GM23248 (cell line): ENCODE measurements around the gene CATSPERE.

Source experiments
- EZH2 ChIP-seq: fragments of 200-600 bp; sonication (generic); IDR thresholded peaks from 2 replicates; pipeline ENCODE4 v1.6.1; 2018; ENCODE audit warnings: antibody characterized with exemption, mild to moderate bottlenecking; ENCODE audit not compliant: insufficient read depth, poor library complexity, severe bottlenecking
- EZH2phosphoT487 ChIP-seq: fragments of 200-600 bp; sonication (generic); IDR thresholded peaks from 2 replicates; pipeline ENCODE4 v1.6.1; 2018; ENCODE audit warnings: antibody characterized with exemption, moderate library complexity, mild to moderate bottlenecking, low read depth; ENCODE audit not compliant: insufficient read depth

GRCh38 chr1:244651956-244652622 is 191.0 kb downstream of the CATSPERE start:
- TF ChIP-seq EZH2 (no peak), EZH2phosphoT487 (no peak)
